ENCODE data around the gene SMIM13. TPM values are rescaled to one million over a fixed set of nuclear protein-coding genes. Genes with fewer than 3 reads are reported as not detected.

The SMIM13 gene
- total and polyA plus RNA-seq, 2 donors (not counting 3 experiments of a cell fraction or from before 2014, with no cell fraction given): 3.2 to 14.7 TPM

DNA sequence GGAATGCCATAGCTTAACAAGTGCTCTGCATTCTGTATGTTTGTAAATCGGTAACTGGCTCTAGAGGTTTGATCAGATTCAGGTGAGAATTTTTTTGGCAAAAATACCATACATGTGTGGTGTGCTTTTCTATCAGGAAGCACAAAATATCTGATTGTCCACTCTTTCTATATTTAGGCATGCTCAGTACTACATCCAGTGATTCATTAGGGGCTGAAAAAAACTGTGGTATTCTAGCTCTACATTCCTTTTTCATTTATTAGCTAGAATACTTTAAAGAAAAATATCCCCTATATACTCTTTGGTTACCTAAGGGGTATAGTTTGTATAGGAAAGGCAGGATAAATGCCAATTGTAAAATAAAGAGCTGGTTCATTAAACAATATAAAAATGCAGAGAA lies 38.9 kb upstream of the SMIM13 start:
- Histone ChIP-seq H3K27me3 (ENCODE audit: control insufficient read depth in 2 of 2, insufficient read depth in 2 of 2, low read length in 2 of 2) (no peaks in the 10 kb centered on the region), H3K9ac (replicated peaks; ENCODE audit: extremely low read depth, insufficient read depth, low read length) (no peak overlapping the region), H3K9me1 (replicated peaks; ENCODE audit: control insufficient read depth, extremely low read depth, insufficient read depth, low read length) (no peaks in the 10 kb centered on the region), H3K4me1 (ENCODE audit: control insufficient read depth, extremely low read depth, insufficient read depth, low read length) (no peaks in the 10 kb centered on the region), H3K4me3 (replicated peaks in 1 of 3; ENCODE audit: insufficient read depth in 1 of 3, low read depth in 1 of 3, low read length in 3 of 3) (no peak overlapping the region), H3K36me3 (ENCODE audit: control insufficient read depth in 2 of 2, extremely low read depth in 1 of 2, insufficient read depth in 2 of 2, low read length in 2 of 2) (no peaks in the 10 kb centered on the region), H3K27ac (ENCODE audit: insufficient read depth, low read depth, low read length) (no peak overlapping the region), H4K20me1 (replicated peaks; ENCODE audit: control insufficient read depth, extremely low read depth, insufficient read depth, low read length) (no peaks in the 10 kb centered on the region), H3K79me2 (ENCODE audit: control insufficient read depth, insufficient read depth, low read length) (no peaks in the 10 kb centered on the region), H3K9me3 (replicated peaks; ENCODE audit: control insufficient read depth, insufficient read depth, low read length) (no peaks in the 10 kb centered on the region), H2AFZ (ENCODE audit: low read depth, low read length) (no peak overlapping the region), H3K4me2 (ENCODE audit: insufficient read depth, low read length) (no peak overlapping the region)
- BruUV-seq (replicated peaks): no TSS peak
- FAIRE-seq: no peak
- ChIA-PET POLR2A (no interaction called here), CTCF (interaction anchor here (1.1 to 2.3 kb wide), 5 partner anchors 11 to 103 kb away, joined by 3 to 18 read pairs (median 4); no protein-coding TSS in a partner anchor)
- intact Hi-C loops (cut with micrococcal nuclease) (loop anchor here (5.0 kb wide), 1 partner anchor 92 kb away; no protein-coding TSS in a partner anchor), dilution Hi-C loops (cut with MboI; ENCODE audit: extremely low pct_ligation_motif_present, low sequenced_read_pairs) (no loop called here)
- no peak for DNase-seq (ENCODE audit: low read depth, low spot score)
- TF ChIP-seq POLR2A (IDR thresholded peaks at IDR 0.05; ENCODE audit: low read depth, low read length) (no peak), EZH2 (IDR thresholded peaks at IDR 0.05; ENCODE audit: borderline replicate concordance, low read depth, low read length, severe bottlenecking) (no peak), POLR2AphosphoS5 (IDR thresholded peaks at IDR 0.05; ENCODE audit: insufficient read depth, low read depth, low read length) (no peak), MYC (IDR thresholded peaks at IDR 0.05; ENCODE audit: low read depth, low read length) (no peak), GATA2 (IDR thresholded peaks at IDR 0.05; ENCODE audit: insufficient read depth, insufficient read length, low read depth, low read length) (no peak), FOS (IDR thresholded peaks at IDR 0.05; ENCODE audit: borderline replicate concordance, insufficient read depth, low read length) (no peak), JUN (IDR thresholded peaks at IDR 0.05; ENCODE audit: borderline replicate concordance, insufficient read depth, insufficient read length, low read depth) (no peak)
- TF ChIP-seq, protein P1, sequence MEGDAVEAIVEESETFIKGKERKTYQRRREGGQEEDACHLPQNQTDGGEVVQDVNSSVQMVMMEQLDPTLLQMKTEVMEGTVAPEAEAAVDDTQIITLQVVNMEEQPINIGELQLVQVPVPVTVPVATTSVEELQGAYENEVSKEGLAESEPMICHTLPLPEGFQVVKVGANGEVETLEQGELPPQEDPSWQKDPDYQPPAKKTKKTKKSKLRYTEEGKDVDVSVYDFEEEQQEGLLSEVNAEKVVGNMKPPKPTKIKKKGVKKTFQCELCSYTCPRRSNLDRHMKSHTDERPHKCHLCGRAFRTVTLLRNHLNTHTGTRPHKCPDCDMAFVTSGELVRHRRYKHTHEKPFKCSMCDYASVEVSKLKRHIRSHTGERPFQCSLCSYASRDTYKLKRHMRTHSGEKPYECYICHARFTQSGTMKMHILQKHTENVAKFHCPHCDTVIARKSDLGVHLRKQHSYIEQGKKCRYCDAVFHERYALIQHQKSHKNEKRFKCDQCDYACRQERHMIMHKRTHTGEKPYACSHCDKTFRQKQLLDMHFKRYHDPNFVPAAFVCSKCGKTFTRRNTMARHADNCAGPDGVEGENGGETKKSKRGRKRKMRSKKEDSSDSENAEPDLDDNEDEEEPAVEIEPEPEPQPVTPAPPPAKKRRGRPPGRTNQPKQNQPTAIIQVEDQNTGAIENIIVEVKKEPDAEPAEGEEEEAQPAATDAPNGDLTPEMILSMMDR (IDR thresholded peaks at IDR 0.05; ENCODE audit: extremely low read depth in 1 of 2, insufficient read depth in 1 of 2, low read depth in 1 of 2, low read length in 2 of 2): no peak
- TF ChIP-seq, protein P2, sequence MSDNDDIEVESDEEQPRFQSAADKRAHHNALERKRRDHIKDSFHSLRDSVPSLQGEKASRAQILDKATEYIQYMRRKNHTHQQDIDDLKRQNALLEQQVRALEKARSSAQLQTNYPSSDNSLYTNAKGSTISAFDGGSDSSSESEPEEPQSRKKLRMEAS (IDR thresholded peaks at IDR 0.05; ENCODE audit: insufficient read depth, insufficient read length): no peak
